Raji (cell line): Measurements from ENCODE around the gene FGF8.

Experiments used
- POLR2A ChIP-seq: IDR thresholded peaks from 2 replicates; pipeline ENCODE4 v1.6.1; 2011; ENCODE audit warnings: low read depth, low read length, control low read depth; ENCODE audit not compliant: insufficient read depth

The FGF8 gene

DNA sequence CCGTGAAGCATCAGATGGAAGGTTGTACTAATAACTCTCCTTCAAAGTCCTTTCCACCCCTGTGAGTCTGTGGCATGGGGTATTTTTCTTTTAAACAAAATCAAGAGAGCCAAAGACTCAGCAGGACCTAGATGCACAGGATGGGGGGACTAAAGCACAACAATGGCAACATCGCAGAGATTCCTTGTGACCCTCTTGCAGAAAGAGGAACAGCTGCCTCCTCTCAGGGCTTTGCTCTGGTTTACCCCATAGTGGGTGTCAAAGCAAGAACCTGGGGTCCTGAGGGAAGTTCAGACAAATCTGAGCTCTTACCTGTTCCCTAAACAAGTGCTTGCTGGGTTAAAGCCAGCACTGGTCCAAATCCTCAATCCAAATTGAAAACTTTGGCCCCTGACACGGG is 39.2 kb downstream of the FGF8 start:
- TF ChIP-seq POLR2A = no peak

DNA sequence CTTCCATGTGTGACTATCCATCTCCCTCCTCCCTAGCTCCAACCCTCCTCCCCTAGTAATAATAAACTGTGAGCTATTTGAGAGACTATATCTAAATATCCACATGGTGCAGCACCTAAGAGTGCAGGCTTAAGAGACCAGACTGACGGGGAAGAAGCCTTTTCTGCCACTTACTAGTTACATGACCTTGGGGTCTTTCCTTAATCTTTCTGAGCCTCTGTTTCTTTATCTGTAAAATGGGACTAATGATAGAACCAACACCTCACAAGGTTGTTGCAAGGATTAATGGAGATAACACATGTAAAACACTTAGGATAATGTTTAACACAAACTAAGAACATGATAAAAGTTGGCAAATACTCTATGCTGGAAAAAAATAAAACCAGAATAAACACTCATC is 43.8 kb downstream of the FGF8 start:
- TF ChIP-seq POLR2A = no peak

DNA sequence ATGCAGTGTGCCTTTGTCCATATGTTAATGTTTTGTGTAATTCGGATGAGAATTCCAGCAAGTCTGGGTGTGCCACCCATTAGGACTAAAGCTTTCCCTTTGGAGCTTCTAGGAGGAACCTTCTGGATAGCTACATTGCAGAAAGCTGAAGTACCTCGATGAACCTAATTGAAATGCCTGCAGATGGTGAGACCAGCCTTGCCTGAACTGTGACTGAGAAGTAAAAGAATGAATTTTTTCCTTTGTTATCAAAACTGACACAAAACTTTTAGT is 49.9 kb downstream of the FGF8 start:
- TF ChIP-seq POLR2A = no peak

DNA sequence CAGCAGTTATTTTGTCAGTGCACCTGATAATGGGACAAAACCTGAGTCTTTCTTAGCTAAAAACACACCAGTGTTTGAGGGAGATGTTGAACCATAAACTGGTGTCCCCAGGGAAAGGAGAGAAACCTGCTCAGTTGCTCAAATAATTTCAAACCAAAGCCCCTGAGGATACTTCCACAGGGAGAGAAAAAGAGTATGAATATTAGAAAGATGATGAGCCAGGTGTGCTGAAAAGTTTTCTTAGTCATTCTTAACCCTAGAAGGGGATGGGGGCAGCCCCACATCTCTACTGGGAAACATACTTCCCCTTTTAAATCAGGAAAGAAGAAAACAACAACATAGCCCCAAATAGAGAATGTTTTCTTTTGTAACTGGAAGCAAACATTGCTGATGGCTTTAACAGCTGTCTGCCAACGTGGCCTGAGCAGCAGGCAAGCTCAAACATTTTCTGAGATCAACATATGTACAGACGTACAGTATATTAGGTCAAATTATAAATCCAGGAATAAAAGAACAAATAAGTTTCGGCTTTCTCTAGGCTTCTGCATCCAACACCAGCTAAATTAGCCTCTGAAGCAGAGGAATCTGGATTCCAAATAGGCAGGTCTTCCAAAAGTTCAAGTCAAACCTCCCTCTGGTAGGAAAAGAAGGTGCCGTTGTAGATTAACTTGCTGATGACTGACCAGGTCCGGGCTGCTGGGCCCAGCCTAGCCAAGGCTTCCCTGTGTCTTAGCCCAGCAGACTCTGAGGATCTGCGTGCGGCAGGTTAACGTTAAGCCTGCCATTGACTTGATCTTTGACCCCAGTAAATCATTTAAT is 50.4 kb downstream of the FGF8 start:
- no peak for TF ChIP-seq POLR2A

DNA sequence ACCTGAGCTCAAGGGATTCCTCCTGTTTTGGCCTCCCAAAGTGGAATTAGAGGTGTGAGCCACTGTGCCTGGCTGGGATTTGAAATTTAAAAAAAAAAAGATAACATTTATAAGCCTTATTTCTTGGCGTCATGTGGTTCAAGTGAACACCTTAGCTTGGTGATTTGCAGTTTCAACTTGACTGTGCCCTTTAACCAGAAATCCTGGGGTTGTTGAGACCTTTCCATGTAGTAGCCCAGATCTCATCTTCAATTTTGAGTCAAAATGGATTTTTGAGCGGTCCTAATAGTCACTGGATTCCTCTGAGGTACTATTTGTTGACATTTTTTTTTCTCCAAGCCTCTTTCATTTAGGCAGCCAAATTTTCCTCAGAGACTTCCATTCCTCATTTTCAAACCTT is 51.5 kb downstream of the FGF8 start:
- TF ChIP-seq POLR2A = no peak

DNA sequence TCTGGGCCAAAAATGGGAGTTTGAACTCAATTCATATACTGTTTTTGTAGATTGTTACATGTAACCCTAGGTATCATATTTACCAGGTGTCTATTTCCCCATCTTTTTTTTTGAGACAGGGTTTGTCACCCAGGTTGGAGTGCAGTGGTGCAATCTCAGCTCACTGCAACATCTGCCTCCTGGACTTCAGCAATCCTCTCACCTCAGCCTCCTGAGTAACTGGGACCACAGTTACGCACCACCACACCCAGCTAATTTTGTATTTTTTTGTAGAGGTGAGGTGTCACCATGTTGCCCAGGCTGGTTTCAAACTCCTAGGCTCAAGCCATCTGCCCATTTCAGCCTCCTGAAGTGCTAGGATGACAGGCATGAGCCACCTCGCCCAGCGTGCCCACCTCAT is 52.7 kb downstream of the FGF8 start:
- TF ChIP-seq POLR2A = no peak

DNA sequence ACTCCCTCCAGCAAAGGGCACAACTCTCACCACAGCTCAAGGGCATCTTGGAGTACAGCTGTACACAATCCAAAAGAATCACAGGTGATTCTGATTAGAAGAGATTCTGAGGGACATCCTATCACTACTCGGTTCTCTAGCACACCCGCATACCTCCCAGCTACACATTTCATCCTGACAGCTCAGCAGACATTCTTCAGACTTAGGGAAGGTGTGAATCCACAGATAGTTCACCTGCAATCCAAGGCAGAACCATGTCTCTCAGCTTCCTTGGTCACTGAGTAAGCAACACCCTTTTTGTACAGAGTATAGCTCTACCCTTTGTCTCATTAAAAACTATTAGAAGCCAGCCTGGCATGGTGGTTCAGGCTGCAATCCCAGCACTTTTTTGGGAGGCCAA is 54.1 kb downstream of the FGF8 start:
- TF ChIP-seq POLR2A = no peak

DNA sequence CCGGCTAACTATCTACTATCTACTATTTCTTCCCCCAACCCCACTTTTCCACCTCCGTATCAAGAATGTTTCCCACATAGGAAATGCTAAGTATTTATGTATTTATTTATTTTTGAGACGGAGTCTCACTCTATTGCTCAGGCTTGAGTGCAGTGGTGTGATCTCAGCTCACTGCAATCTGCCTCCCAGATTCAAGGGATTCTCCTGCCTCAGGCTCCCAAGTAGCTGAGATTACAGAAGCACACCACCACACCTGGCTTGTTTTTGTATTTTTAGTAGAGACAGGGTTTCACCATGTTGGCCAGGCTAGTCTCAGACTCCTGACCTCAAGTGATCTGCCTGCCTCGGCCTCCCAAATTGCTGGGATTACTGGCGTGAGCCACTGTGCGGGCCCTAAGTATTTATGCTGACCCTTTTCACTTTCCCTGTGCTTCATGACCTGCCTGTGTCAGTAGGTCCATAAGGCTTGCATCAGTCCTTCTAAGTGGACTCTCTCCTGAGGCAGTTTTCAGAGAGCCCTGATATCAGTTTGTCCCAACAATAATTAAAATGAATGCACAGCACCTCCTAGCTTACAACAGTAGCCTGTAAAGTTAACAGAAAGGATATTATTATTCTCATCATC is 55.2 kb downstream of the FGF8 start:
- no peak for TF ChIP-seq POLR2A
